ENCODE data around the gene NFASC. TPM values are rescaled to one million over a fixed set of nuclear protein-coding genes. Genes with fewer than 3 reads are reported as not detected.

Gene NFASC
- total RNA-seq, 1 experiment from 2014 or later, result 20.1 TPM

DNA sequence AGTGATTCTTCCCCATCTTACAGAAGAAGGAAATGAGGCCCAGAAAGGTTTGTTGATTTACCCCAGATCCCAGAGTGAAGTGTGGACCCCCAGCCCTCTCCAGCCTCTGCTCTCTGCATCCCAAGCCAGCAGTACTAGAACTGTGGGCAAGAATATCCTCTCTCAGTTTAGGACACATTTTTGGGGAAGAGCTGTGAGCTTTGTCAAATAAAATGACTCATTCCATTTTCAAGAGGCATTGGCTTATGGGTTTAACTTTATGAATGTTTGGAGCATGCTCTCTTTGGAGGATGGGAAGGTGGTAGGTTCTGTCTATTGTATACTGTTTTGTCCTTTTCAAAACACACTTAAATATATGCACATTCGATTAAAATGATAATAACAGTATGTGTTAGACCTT is 101.8 kb downstream of the NFASC start (continued):
- TF ChIP-seq, protein P1, sequence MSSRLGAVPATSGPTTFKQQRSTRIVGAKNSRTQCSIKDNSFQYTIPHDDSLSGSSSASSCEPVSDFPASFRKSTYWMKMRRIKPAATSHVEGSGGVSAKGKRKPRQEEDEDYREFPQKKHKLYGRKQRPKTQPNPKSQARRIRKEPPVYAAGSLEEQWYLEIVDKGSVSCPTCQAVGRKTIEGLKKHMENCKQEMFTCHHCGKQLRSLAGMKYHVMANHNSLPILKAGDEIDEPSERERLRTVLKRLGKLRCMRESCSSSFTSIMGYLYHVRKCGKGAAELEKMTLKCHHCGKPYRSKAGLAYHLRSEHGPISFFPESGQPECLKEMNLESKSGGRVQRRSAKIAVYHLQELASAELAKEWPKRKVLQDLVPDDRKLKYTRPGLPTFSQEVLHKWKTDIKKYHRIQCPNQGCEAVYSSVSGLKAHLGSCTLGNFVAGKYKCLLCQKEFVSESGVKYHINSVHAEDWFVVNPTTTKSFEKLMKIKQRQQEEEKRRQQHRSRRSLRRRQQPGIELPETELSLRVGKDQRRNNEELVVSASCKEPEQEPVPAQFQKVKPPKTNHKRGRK (CRISPR knock-in tag; IDR thresholded peaks at IDR 0.05; ENCODE audit: borderline replicate concordance), result no peak

DNA sequence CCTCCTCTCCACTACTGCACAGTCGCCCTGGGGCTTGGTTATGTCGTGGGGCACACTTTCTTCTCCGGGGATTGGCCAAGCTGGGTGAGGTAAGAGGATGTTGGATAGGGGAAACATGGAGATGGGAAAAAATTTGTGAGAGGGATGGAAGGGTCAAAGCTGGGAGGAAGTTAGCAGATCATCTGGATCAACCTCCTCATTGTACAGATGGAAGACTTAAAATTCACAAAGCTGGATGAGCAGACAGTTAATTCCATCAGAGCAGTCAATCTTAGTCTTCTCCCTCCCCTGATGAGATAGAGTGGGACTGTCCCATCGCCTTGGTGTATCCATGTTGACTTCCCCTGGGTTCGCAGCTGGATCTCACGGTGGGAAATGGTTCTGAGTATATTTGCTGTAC is 102.8 kb downstream of the NFASC start:
- no peaks in the 10 kb centered on the region for H3K36me3 Mint-ChIP-seq
- H3K4me1 Mint-ChIP-seq, result no peaks in the 10 kb centered on the region
- H3K9me3 Mint-ChIP-seq, result no peaks in the 10 kb centered on the region
- TF ChIP-seq NFATC4 (CRISPR knock-in tag; IDR thresholded peaks at IDR 0.05) (no peak), JUN (CRISPR knock-in tag; IDR thresholded peaks at IDR 0.05) (no peak), TP53 (CRISPR knock-in tag; IDR thresholded peaks at IDR 0.05) (no peak), ZNF263 (CRISPR knock-in tag; IDR thresholded peaks at IDR 0.05; ENCODE audit: low read depth) (no peak), NR2C2 (CRISPR knock-in tag; IDR thresholded peaks at IDR 0.05) (no peak), SMAD3 (CRISPR knock-in tag; IDR thresholded peaks at IDR 0.05; ENCODE audit: borderline replicate concordance) (no peak), IRF2 (CRISPR knock-in tag; IDR thresholded peaks at IDR 0.05; ENCODE audit: borderline replicate concordance, low read depth) (no peak), NFYB (CRISPR knock-in tag; conservative IDR thresholded peaks at IDR 0.05; ENCODE audit: low read depth) (no peak), ATF1 (CRISPR knock-in tag; IDR thresholded peaks at IDR 0.05) (no peak)
- TF ChIP-seq, protein P2, sequence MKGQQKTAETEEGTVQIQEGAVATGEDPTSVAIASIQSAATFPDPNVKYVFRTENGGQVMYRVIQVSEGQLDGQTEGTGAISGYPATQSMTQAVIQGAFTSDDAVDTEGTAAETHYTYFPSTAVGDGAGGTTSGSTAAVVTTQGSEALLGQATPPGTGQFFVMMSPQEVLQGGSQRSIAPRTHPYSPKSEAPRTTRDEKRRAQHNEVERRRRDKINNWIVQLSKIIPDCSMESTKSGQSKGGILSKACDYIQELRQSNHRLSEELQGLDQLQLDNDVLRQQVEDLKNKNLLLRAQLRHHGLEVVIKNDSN (CRISPR knock-in tag; IDR thresholded peaks at IDR 0.05), result no peak
- TF ChIP-seq, protein P3, sequence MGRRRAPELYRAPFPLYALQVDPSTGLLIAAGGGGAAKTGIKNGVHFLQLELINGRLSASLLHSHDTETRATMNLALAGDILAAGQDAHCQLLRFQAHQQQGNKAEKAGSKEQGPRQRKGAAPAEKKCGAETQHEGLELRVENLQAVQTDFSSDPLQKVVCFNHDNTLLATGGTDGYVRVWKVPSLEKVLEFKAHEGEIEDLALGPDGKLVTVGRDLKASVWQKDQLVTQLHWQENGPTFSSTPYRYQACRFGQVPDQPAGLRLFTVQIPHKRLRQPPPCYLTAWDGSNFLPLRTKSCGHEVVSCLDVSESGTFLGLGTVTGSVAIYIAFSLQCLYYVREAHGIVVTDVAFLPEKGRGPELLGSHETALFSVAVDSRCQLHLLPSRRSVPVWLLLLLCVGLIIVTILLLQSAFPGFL (CRISPR knock-in tag; IDR thresholded peaks at IDR 0.05; ENCODE audit: borderline replicate concordance), result no peak
- TF ChIP-seq, protein P4, sequence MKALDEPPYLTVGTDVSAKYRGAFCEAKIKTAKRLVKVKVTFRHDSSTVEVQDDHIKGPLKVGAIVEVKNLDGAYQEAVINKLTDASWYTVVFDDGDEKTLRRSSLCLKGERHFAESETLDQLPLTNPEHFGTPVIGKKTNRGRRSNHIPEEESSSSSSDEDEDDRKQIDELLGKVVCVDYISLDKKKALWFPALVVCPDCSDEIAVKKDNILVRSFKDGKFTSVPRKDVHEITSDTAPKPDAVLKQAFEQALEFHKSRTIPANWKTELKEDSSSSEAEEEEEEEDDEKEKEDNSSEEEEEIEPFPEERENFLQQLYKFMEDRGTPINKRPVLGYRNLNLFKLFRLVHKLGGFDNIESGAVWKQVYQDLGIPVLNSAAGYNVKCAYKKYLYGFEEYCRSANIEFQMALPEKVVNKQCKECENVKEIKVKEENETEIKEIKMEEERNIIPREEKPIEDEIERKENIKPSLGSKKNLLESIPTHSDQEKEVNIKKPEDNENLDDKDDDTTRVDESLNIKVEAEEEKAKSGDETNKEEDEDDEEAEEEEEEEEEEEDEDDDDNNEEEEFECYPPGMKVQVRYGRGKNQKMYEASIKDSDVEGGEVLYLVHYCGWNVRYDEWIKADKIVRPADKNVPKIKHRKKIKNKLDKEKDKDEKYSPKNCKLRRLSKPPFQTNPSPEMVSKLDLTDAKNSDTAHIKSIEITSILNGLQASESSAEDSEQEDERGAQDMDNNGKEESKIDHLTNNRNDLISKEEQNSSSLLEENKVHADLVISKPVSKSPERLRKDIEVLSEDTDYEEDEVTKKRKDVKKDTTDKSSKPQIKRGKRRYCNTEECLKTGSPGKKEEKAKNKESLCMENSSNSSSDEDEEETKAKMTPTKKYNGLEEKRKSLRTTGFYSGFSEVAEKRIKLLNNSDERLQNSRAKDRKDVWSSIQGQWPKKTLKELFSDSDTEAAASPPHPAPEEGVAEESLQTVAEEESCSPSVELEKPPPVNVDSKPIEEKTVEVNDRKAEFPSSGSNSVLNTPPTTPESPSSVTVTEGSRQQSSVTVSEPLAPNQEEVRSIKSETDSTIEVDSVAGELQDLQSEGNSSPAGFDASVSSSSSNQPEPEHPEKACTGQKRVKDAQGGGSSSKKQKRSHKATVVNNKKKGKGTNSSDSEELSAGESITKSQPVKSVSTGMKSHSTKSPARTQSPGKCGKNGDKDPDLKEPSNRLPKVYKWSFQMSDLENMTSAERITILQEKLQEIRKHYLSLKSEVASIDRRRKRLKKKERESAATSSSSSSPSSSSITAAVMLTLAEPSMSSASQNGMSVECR (CRISPR knock-in tag; IDR thresholded peaks at IDR 0.05; ENCODE audit: borderline replicate concordance), result no peak
- TF ChIP-seq, protein P5, sequence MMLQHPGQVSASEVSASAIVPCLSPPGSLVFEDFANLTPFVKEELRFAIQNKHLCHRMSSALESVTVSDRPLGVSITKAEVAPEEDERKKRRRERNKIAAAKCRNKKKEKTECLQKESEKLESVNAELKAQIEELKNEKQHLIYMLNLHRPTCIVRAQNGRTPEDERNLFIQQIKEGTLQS (CRISPR knock-in tag; conservative IDR thresholded peaks at IDR 0.05), result no peak
- TF ChIP-seq, protein P6, sequence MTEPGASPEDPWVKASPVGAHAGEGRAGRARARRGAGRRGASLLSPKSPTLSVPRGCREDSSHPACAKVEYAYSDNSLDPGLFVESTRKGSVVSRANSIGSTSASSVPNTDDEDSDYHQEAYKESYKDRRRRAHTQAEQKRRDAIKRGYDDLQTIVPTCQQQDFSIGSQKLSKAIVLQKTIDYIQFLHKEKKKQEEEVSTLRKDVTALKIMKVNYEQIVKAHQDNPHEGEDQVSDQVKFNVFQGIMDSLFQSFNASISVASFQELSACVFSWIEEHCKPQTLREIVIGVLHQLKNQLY (CRISPR knock-in tag; IDR thresholded peaks at IDR 0.05), result no peak
- H3K4me3 Mint-ChIP-seq, result no peak overlapping the region
- no peaks in the 10 kb centered on the region for H3K27me3 Mint-ChIP-seq (ENCODE audit: low read depth)
- DNase-seq (ENCODE audit: low spot score) (no peak), ATAC-seq (no peak)
- ChIA-PET POLR2A (no interaction called here), CTCF (interaction anchor here (0.9 to 3.0 kb wide), 7 partner anchors 17 to 321 kb away, joined by 3 to 22 read pairs (median 4); no protein-coding TSS in a partner anchor)
- H3K27ac Mint-ChIP-seq, result no peak overlapping the region

Data from WTC11 (cell line).